Ovary (tissue), 3 donors: ENCODE data around the gene PCDHGB5.

ENCODE experiments used
- EP300 ChIP-seq: sonication (generic); formaldehyde crosslinking; IDR thresholded peaks from one replicate; pipeline ENCODE4 v1.6.1; 2017; ENCODE audit warnings: antibody characterized with exemption
- POLR2A ChIP-seq: fragments of 450-650 bp; IDR thresholded peaks from one replicate; pipeline ENCODE4 v1.6.1; 2017; ENCODE audit warnings: antibody characterized with exemption, mild to moderate bottlenecking, moderate library complexity
- TF ChIP-seq, protein P1 (sequence below), 3 donors: fragments of 450-650 bp in 2 of 3; fragments of 200-600 bp in 1 of 3; IDR thresholded peaks; one replicate each; pipeline versions ENCODE4 v1.5.1 to v1.8.0; 2016 to 2022; ENCODE audit warnings: antibody characterized with exemption in 3 of 3, mild to moderate bottlenecking in 1 of 3
- donor health status: DM: no; HTN: no; CAD: no.

DNA sequence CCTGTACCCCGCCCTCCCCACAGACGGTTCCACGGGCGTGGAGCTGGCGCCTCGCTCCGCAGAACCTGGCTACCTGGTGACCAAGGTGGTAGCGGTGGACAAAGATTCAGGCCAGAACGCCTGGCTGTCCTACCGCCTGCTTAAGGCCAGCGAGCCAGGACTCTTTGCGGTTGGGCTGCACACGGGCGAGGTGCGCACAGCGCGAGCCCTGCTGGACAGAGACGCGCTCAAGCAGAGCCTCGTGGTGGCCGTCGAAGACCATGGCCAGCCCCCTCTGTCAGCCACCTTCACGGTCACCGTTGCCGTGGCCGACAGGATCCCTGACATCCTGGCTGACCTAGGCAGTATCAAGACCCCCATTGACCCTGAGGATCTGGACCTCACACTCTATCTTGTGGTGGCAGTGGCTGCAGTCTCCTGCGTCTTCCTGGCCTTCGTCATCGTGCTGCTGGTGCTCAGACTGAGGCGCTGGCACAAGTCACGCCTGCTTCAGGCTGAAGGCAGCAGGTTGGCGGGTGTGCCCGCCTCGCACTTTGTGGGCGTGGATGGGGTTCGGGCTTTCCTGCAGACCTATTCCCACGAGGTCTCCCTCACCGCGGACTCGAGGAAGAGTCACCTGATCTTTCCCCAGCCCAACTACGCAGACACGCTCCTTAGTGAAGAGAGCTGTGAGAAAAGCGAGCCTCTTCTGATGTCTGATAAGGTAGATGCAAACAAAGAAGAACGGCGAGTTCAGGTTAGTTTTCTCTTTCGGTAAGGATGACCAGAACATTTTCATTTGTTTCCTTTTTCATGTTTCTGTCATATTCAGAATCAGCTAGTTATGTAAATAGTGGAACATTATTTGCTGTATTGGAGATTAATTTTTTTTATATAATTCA lies 31.5 kb upstream of the PCDHGB5 start:
- TF ChIP-seq, protein P1, sequence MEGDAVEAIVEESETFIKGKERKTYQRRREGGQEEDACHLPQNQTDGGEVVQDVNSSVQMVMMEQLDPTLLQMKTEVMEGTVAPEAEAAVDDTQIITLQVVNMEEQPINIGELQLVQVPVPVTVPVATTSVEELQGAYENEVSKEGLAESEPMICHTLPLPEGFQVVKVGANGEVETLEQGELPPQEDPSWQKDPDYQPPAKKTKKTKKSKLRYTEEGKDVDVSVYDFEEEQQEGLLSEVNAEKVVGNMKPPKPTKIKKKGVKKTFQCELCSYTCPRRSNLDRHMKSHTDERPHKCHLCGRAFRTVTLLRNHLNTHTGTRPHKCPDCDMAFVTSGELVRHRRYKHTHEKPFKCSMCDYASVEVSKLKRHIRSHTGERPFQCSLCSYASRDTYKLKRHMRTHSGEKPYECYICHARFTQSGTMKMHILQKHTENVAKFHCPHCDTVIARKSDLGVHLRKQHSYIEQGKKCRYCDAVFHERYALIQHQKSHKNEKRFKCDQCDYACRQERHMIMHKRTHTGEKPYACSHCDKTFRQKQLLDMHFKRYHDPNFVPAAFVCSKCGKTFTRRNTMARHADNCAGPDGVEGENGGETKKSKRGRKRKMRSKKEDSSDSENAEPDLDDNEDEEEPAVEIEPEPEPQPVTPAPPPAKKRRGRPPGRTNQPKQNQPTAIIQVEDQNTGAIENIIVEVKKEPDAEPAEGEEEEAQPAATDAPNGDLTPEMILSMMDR (IDR thresholded peaks at IDR 0.05): no peak
- TF ChIP-seq POLR2A (no peak), EP300 (no peak)
